CD14-positive monocyte (primary cell): ENCODE measurements around the gene GZMA. TPM values are rescaled to one million over a fixed set of nuclear protein-coding genes. Genes with fewer than 3 reads are reported as not detected.
"Not testable (repeated sequence)": the region's sequence is repeated elsewhere in the genome, so short reads cannot be mapped to it uniquely, and the experiment has no call there.

Experiments used
- DNase-seq, 3 donors: peaks; one replicate each; pipeline ENCODE4 v3.0.0-alpha.2; 2011 to 2022
- H2AFZ ChIP-seq: 2 replicates; pipeline ENCODE4 v1.6.0; 2012; ENCODE audit warnings: mild to moderate bottlenecking, low read depth, low read length, inconsistent platforms; ENCODE audit not compliant: insufficient read depth, poor library complexity, severe bottlenecking
- H3K27ac ChIP-seq, 2 donors: 1 replicate in 1 of 2; 2 replicates in 1 of 2; pipeline ENCODE4 v1.5.1; 2012 to 2013; ENCODE audit warnings: low read length in 2 of 2, control low read depth in 1 of 2, inconsistent platforms in 1 of 2, low read depth in 1 of 2, mild to moderate bottlenecking in 1 of 2
- H3K27me3 ChIP-seq, 2 donors: one replicate each; pipeline versions ENCODE4 v1.6.0 to v1.6.1; 2011 to 2013; ENCODE audit warnings: low read length in 2 of 2; ENCODE audit not compliant: control insufficient read depth in 2 of 2, insufficient read depth in 2 of 2
- H3K36me3 ChIP-seq, 2 donors: replicated peaks in 1 of 2; 1 replicate in 1 of 2; 2 replicates in 1 of 2; pipeline versions ENCODE4 v1.5.1 to v1.6.1; 2012 to 2013; ENCODE audit warnings: low read length in 2 of 2, control low read depth in 1 of 2, inconsistent platforms in 1 of 2, mild to moderate bottlenecking in 1 of 2; ENCODE audit not compliant: insufficient read depth in 2 of 2, control insufficient read depth in 1 of 2
- H3K4me1 ChIP-seq, 2 donors: 1 replicate in 1 of 2; 2 replicates in 1 of 2; pipeline versions ENCODE4 v1.5.1 to v1.6.1; 2012 to 2013; ENCODE audit warnings: low read length in 2 of 2, control low read depth in 1 of 2, inconsistent platforms in 1 of 2, mild to moderate bottlenecking in 1 of 2, moderate library complexity in 1 of 2; ENCODE audit not compliant: insufficient read depth in 2 of 2, control insufficient read depth in 1 of 2
- H3K4me2 ChIP-seq: replicated peaks from 2 replicates; pipeline ENCODE3; 2012; ENCODE audit warnings: low read length, moderate library complexity, mild to moderate bottlenecking; ENCODE audit not compliant: poor library complexity, severe bottlenecking; ENCODE audit errors: extremely low read depth
- H3K4me3 ChIP-seq, 3 experiments: fragments of 200-600 bp in 1 of 3; sonication (generic) in 1 of 3; replicated peaks in 1 of 3; 1 replicate in 2 of 3; 2 replicates in 1 of 3; pipeline ENCODE4 v1.5.1; 2011 to 2013; ENCODE audit warnings: low read length in 3 of 3, mild to moderate bottlenecking in 3 of 3, control low read depth in 2 of 3, low read depth in 2 of 3, inconsistent platforms in 1 of 3, moderate library complexity in 1 of 3
- H3K79me2 ChIP-seq: 2 replicates; pipeline ENCODE4 v1.6.0; 2012; ENCODE audit warnings: mild to moderate bottlenecking, control low read depth, inconsistent platforms, low read length, moderate library complexity; ENCODE audit not compliant: insufficient read depth
- H3K9ac ChIP-seq: 2 replicates; pipeline ENCODE4 v1.6.0; 2017; ENCODE audit warnings: low read length, mild to moderate bottlenecking; ENCODE audit not compliant: insufficient read depth, poor library complexity, severe bottlenecking
- H3K9me3 ChIP-seq, 2 donors: replicated peaks in 1 of 2; 1 replicate in 1 of 2; 2 replicates in 1 of 2; pipeline versions ENCODE4 v1.5.1 to v1.6.1; 2012 to 2013; ENCODE audit warnings: low read length in 2 of 2, control low read depth in 1 of 2; ENCODE audit not compliant: control insufficient read depth in 1 of 2, insufficient read depth in 1 of 2
- H4K20me1 ChIP-seq: 2 replicates; pipeline ENCODE4 v1.6.0; 2012; ENCODE audit warnings: mild to moderate bottlenecking, low read length, control low read depth, moderate library complexity; ENCODE audit not compliant: insufficient read depth
- H3K27ac Mint-ChIP-seq, 7 donors: one replicate each; pipeline ENCODE4 v1.8.0; 2020; ENCODE audit warnings: mild to moderate bottlenecking in 7 of 7, mixed read lengths in 7 of 7, moderate library complexity in 6 of 7, inconsistent platforms in 2 of 7
- H3K27me3 Mint-ChIP-seq, 3 donors: one replicate each; pipeline ENCODE4 v1.8.0; 2021 to 2022; ENCODE audit warnings: low read depth in 3 of 3, mild to moderate bottlenecking in 3 of 3, mixed read lengths in 3 of 3, moderate library complexity in 3 of 3, inconsistent platforms in 1 of 3
- H3K36me3 Mint-ChIP-seq, 2 donors: one replicate each; pipeline ENCODE4 v1.8.0; 2020; ENCODE audit warnings: mixed read lengths in 2 of 2, inconsistent platforms in 1 of 2, mild to moderate bottlenecking in 1 of 2
- H3K4me1 Mint-ChIP-seq: one replicate; pipeline ENCODE4 v1.8.0; 2020; ENCODE audit warnings: mild to moderate bottlenecking, mixed read lengths
- H3K4me3 Mint-ChIP-seq, 2 donors: one replicate each; pipeline ENCODE4 v1.8.0; 2020; ENCODE audit warnings: mild to moderate bottlenecking in 2 of 2, mixed read lengths in 2 of 2, moderate library complexity in 1 of 2
- H3K9me3 Mint-ChIP-seq, 7 donors: one replicate each; pipeline ENCODE4 v1.8.0; 2020 to 2022; ENCODE audit warnings: mixed read lengths in 7 of 7, mild to moderate bottlenecking in 6 of 7, moderate library complexity in 6 of 7, inconsistent platforms in 2 of 7
- CTCF ChIP-seq: fragments of 200-600 bp; IDR thresholded peaks from one replicate; pipeline ENCODE4 v1.8.0; 2022; ENCODE audit warnings: antibody characterized with exemption, mild to moderate bottlenecking
- WGBS: methylation state at CpG from one replicate; pipeline ENCODE4 v1.1.5; 2013; ENCODE audit warnings: missing lambda C conversion rate; ENCODE audit not compliant: insufficient coverage; 5-methylcytosine and 5-hydroxymethylcytosine counted together
- intact Hi-C, 2 donors: fragments of 100-400 bp; cut with micrococcal nuclease; formaldehyde crosslinking; loops; one replicate each; pipeline versions ENCODE4 v1.15.0 to v1.15.1; 2023
- polyA plus RNA-seq, 3 donors: library from polyadenylated mRNA; depleted of rRNA in 1 of 3; unstranded in 2 of 3; stranded (reverse) in 1 of 3; fragments of 300-500 nt in 2 of 3; fragments of >200 nt in 1 of 3; fragmentation: Illumina TruSeq in 2 of 3; gene quantifications; 1 replicate in 2 of 3; 2 replicates in 1 of 3; pipeline ENCODE4 v1.2.3, GENCODE V29; 2012 to 2021

GZMA gene
- polyA plus RNA-seq, 3 donors, result 2.3 to 2.6 TPM; not detected in 1

GRCh38 chr5:55096861-55097260 is 5.6 kb upstream of the GZMA start:
- intact Hi-C loops, result no loop called here
- TF ChIP-seq CTCF, result no peak
- Mint-ChIP-seq H3K4me3 (no peak overlapping the region), H3K4me1 (peaks cover 8% of the 10 kb centered on the region), H3K36me3 (no peaks in the 10 kb centered on the region), H3K9me3 (peaks cover 0 to 12% (median 5%) of the 10 kb centered on the region in 7 donors), H3K27me3 (peaks cover 5 to 11% (median 8%) of the 10 kb centered on the region in 3 donors), H3K27ac (no peak overlapping the region)
- peaks cover 0 to 2% of the 10 kb centered on the region in 2 donors for H3K27me3 ChIP-seq
- H3K9ac ChIP-seq, result no peak overlapping the region
- no peak overlapping the region for H3K27ac ChIP-seq
- DNase-seq, result no peak
- H3K79me2 ChIP-seq, result no peaks in the 10 kb centered on the region
- H2AFZ ChIP-seq, result no peak overlapping the region
- no peaks in the 10 kb centered on the region for H3K36me3 ChIP-seq
- 97% methylated on average over 3 of the region's 6 CpGs for WGBS
- H3K4me1 ChIP-seq, result no peaks in the 10 kb centered on the region
- H4K20me1 ChIP-seq, result no peaks in the 10 kb centered on the region
- H3K4me3 ChIP-seq, result no peak overlapping the region
- no peak overlapping the region for H3K4me2 ChIP-seq
- no peaks in the 10 kb centered on the region for H3K9me3 ChIP-seq

DNA sequence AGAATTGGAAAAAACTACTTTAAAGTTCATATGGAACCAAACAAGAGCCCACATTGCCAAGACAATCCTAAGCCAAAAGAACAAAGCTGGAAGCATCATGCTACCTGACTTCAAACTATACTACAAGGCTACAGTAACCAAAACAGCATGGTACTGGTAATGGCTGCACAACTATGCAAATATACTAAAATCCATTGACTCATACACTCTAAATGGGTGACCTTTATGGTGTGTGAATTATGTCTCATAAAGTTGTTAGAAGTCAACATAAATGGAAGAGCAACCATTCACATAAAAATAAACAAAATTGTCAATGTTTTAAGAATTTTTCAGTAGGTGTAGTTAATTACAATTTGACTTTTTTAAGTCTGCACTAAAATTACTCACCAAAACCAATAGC is 1.3 kb upstream of the GZMA start:
- H3K4me3 Mint-ChIP-seq, H3K27ac ChIP-seq, H3K36me3 ChIP-seq, H3K4me2 ChIP-seq, H3K36me3 Mint-ChIP-seq, H3K27me3 ChIP-seq, DNase-seq, H3K4me3 ChIP-seq, H3K4me1 ChIP-seq, H3K27ac Mint-ChIP-seq, H3K9me3 ChIP-seq, H3K9ac ChIP-seq, H2AFZ ChIP-seq, H3K79me2 ChIP-seq, H4K20me1 ChIP-seq, intact Hi-C loops: not testable (repeated sequence)
- Mint-ChIP-seq H3K4me1 (peaks cover 11% of the 10 kb centered on the region), H3K9me3 (peaks cover 0 to 10% (median 3%) of the 10 kb centered on the region in 7 donors), H3K27me3 (peaks cover 12 to 18% (median 12%) of the 10 kb centered on the region in 3 donors)
